Measurements from ENCODE around the gene RGMA.

Gene RGMA

GRCh38 chr15:93048426-93048721 is 40.6 kb downstream of the RGMA start:
- FAIRE-seq: no peak
- TF ChIP-seq, protein P1, sequence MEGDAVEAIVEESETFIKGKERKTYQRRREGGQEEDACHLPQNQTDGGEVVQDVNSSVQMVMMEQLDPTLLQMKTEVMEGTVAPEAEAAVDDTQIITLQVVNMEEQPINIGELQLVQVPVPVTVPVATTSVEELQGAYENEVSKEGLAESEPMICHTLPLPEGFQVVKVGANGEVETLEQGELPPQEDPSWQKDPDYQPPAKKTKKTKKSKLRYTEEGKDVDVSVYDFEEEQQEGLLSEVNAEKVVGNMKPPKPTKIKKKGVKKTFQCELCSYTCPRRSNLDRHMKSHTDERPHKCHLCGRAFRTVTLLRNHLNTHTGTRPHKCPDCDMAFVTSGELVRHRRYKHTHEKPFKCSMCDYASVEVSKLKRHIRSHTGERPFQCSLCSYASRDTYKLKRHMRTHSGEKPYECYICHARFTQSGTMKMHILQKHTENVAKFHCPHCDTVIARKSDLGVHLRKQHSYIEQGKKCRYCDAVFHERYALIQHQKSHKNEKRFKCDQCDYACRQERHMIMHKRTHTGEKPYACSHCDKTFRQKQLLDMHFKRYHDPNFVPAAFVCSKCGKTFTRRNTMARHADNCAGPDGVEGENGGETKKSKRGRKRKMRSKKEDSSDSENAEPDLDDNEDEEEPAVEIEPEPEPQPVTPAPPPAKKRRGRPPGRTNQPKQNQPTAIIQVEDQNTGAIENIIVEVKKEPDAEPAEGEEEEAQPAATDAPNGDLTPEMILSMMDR (IDR thresholded peaks at IDR 0.05; ENCODE audit: insufficient read depth, missing control alignments): no peak
- DNase-seq (ENCODE audit: insufficient read length, low spot score): no peak

DNA sequence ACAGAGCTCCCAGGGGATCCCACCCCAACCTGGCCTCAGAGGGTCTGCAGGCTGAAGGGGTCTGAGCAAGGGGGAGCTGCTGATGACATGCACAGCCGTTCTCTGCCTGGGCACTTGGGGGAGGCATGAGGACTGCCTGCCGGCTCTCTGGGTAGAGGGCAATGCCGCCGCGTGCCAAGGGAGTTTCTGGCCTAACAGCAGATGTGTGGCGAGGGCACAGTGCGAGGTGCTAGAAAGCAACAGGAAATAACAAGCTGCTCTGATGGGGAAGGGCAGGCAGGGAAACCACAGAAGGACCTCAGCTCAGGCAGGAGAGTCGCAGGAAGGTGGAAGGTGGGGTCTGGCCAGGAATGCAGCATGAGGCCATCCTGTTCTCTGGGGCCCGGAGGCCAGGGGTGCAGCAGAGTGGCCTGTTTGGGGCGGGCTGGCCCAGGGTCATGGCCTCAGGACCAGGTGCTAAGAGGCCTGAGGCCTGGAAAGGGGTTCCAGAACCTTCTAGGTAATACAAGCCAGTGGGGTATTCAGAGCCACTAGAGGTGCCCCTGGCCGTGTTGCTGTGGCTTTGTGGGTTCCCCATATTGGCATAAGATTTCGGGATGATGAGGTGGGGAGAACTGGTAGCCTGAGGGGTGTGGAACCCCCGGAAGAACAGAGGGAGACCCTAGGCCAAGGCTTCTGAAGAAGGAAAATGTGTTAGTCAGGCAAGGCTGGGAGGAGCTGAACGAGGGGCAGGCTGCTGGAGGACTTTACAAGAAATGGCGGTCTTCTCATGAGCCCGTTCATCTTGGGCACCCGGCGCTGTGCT is 41.2 kb downstream of the RGMA start:
- DNase-seq (ENCODE audit: insufficient read length, low spot score): no peak
- FAIRE-seq: no peak
- TF ChIP-seq, protein P1 (IDR thresholded peaks at IDR 0.05; ENCODE audit: insufficient read depth, missing control alignments): no peak

DNA sequence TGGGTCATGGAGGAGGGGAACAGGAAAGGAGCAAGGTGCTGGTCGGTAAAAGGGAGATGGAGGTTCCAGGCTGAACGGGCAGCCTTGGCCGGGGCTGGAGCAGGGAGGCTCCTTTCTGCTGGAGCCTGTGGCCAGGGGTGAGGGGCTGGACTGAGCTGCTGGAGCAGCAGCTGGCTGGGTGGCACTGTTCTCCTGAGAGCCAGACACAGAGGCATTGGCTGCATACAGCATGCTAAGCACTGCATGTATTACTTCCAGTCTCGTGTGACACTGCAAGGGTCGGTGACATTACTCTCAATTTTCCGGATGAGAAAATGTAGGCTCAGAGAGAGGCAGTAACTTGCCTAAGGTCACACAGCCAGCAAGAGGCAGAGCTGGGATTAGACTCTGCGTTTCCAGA is 42.3 kb downstream of the RGMA start:
- FAIRE-seq: no peak
- DNase-seq (ENCODE audit: insufficient read length, low spot score): no peak
- TF ChIP-seq, protein P1 (IDR thresholded peaks at IDR 0.05; ENCODE audit: insufficient read depth, missing control alignments): no peak

GRCh38 chr15:93046120-93046519 is 42.9 kb downstream of the RGMA start:
- FAIRE-seq: no peak
- DNase-seq (ENCODE audit: insufficient read length, low spot score): no peak
- TF ChIP-seq, protein P1 (IDR thresholded peaks at IDR 0.05; ENCODE audit: insufficient read depth, missing control alignments): no peak

GRCh38 chr15:93045191-93045785 is 43.7 kb downstream of the RGMA start:
- FAIRE-seq (no peak), DNase-seq (ENCODE audit: insufficient read length, low spot score) (no peak)
- TF ChIP-seq, protein P1 (IDR thresholded peaks at IDR 0.05; ENCODE audit: insufficient read depth, missing control alignments): no peak

- TF ChIP-seq, protein P1 (IDR thresholded peaks at IDR 0.05; ENCODE audit: insufficient read depth, missing control alignments): no peak
- DNase-seq (ENCODE audit: insufficient read length, low spot score): no peak
- no peak for FAIRE-seq
Measured at GRCh38 chr15:93044301-93045190, 44.5 kb downstream of the RGMA start.
